ENCODE results near the gene NFX1.

Gene NFX1

GRCh38 chr9:33374634-33375237 lies 84.4 kb downstream of the NFX1 start:
- TF ChIP-seq TAF1 (IDR thresholded peaks at IDR 0.05; ENCODE audit: borderline replicate concordance, insufficient read depth, low read length) (no peak), POLR2AphosphoS5 (IDR thresholded peaks at IDR 0.05; ENCODE audit: low read depth, low read length) (no peak), SIN3A (IDR thresholded peaks at IDR 0.05; ENCODE audit: borderline replicate concordance, insufficient read depth, low read length) (no peak), FOXP2 (optimal IDR thresholded peaks at IDR 0.05; ENCODE audit: borderline replicate concordance, extremely low read depth, extremely low read length, insufficient read depth) (no peak), REST (IDR thresholded peaks at IDR 0.05; ENCODE audit: insufficient read depth in 1 of 2, low read depth in 2 of 2, low read length in 2 of 2) (no peak)

- TF ChIP-seq REST (IDR thresholded peaks at IDR 0.05; ENCODE audit: insufficient read depth in 1 of 2, low read depth in 2 of 2, low read length in 2 of 2) (no peak), TAF1 (IDR thresholded peaks at IDR 0.05; ENCODE audit: borderline replicate concordance, insufficient read depth, low read length) (no peak), SIN3A (IDR thresholded peaks at IDR 0.05; ENCODE audit: borderline replicate concordance, insufficient read depth, low read length) (no peak), POLR2AphosphoS5 (IDR thresholded peaks at IDR 0.05; ENCODE audit: low read depth, low read length) (no peak), FOXP2 (optimal IDR thresholded peaks at IDR 0.05; ENCODE audit: borderline replicate concordance, extremely low read depth, extremely low read length, insufficient read depth) (no peak)
These were observed 85.0 kb downstream of the NFX1 start for GRCh38 chr9:33375238-33375840.

- no peak for TF ChIP-seq POLR2AphosphoS5 (IDR thresholded peaks at IDR 0.05; ENCODE audit: low read depth, low read length)
- TF ChIP-seq SIN3A (IDR thresholded peaks at IDR 0.05; ENCODE audit: borderline replicate concordance, insufficient read depth, low read length): no peak
- TF ChIP-seq REST (IDR thresholded peaks at IDR 0.05; ENCODE audit: insufficient read depth in 1 of 2, low read depth in 2 of 2, low read length in 2 of 2): no peak
- no peak for TF ChIP-seq TAF1 (IDR thresholded peaks at IDR 0.05; ENCODE audit: borderline replicate concordance, insufficient read depth, low read length)
- no peak for TF ChIP-seq FOXP2 (optimal IDR thresholded peaks at IDR 0.05; ENCODE audit: borderline replicate concordance, extremely low read depth, extremely low read length, insufficient read depth)
These were observed 85.6 kb downstream of the NFX1 start for GRCh38 chr9:33375841-33376321.

GRCh38 chr9:33377089-33377715 lies 86.9 kb downstream of the NFX1 start:
- TF ChIP-seq POLR2AphosphoS5 (IDR thresholded peaks at IDR 0.05; ENCODE audit: low read depth, low read length) (no peak), REST (IDR thresholded peaks at IDR 0.05; ENCODE audit: insufficient read depth in 1 of 2, low read depth in 2 of 2, low read length in 2 of 2) (no peak), SIN3A (IDR thresholded peaks at IDR 0.05; ENCODE audit: borderline replicate concordance, insufficient read depth, low read length) (no peak)

All from PFSK-1 (cell line).